SK-N-SH treated with all-trans-retinoic acid at 6 μM for 48 hours (cell line): Measurements from ENCODE around the gene CDC42EP1.

Experiments
- ATAC-seq: fragments of 200-7000 bp; cut with Tn5 transposase; 3 replicates; pipeline ENCODE4 v1.9.1; 2020; ENCODE audit warnings: mild to moderate bottlenecking, moderate library complexity
- ARNTL ChIP-seq: fragments of 450-650 bp; formaldehyde crosslinking; IDR thresholded peaks from 2 replicates; pipeline ENCODE4 v1.5.0; 2020; ENCODE audit warnings: low read depth, mild to moderate bottlenecking, moderate library complexity, borderline replicate concordance
- BACH2 ChIP-seq: fragments of 250-450 bp; sonication (Bioruptor Pico); IDR thresholded peaks from 2 replicates; pipeline ENCODE4 v1.9.0; 2021; ENCODE audit warnings: mild to moderate bottlenecking, borderline replicate concordance
- CREB5 ChIP-seq: fragments of 250-450 bp; sonication (Bioruptor Pico); IDR thresholded peaks from 2 replicates; pipeline ENCODE4 v1.5.1; 2020; ENCODE audit warnings: low read depth, mild to moderate bottlenecking, moderate library complexity
- CSDC2 ChIP-seq: fragments of 250-450 bp; sonication (Bioruptor Pico); IDR thresholded peaks from 2 replicates; pipeline ENCODE4 v1.5.0; 2020; ENCODE audit warnings: mild to moderate bottlenecking, moderate library complexity
- ESRRG ChIP-seq: fragments of 250-450 bp; sonication (Bioruptor Pico); IDR thresholded peaks from 2 replicates; pipeline ENCODE4 v1.6.1; 2021; ENCODE audit warnings: mild to moderate bottlenecking
- GLIS3 ChIP-seq: fragments of 250-450 bp; sonication (Bioruptor Pico); IDR thresholded peaks from 2 replicates; pipeline ENCODE4 v1.5.0; 2020; ENCODE audit warnings: mild to moderate bottlenecking, moderate library complexity
- ISL1 ChIP-seq: fragments of 250-450 bp; sonication (Bioruptor Pico); IDR thresholded peaks from 2 replicates; pipeline ENCODE4 v2.1.2; 2022; ENCODE audit warnings: mild to moderate bottlenecking, moderate library complexity
- OSR1 ChIP-seq: fragments of 250-450 bp; sonication (Bioruptor Pico); IDR thresholded peaks from 2 replicates; pipeline ENCODE4 v1.8.0; 2022; ENCODE audit warnings: moderate library complexity, mild to moderate bottlenecking, inconsistent platforms
- PATZ1 ChIP-seq: fragments of 250-450 bp; sonication (Bioruptor Pico); IDR thresholded peaks from 2 replicates; pipeline ENCODE4 v1.8.0; 2020; ENCODE audit warnings: mild to moderate bottlenecking, moderate library complexity, borderline replicate concordance
- POU6F1 ChIP-seq: fragments of 250-450 bp; sonication (Bioruptor Pico); IDR thresholded peaks from 2 replicates; pipeline ENCODE4 v1.8.0; 2021; ENCODE audit warnings: low read depth, mild to moderate bottlenecking, moderate library complexity, borderline replicate concordance
- PPARA ChIP-seq: fragments of 250-450 bp; sonication (Bioruptor Pico); IDR thresholded peaks from 2 replicates; pipeline ENCODE4 v1.5.0; 2020; ENCODE audit warnings: mild to moderate bottlenecking, borderline replicate concordance
- RARB ChIP-seq: fragments of 250-450 bp; sonication (Bioruptor Pico); IDR thresholded peaks from 2 replicates; pipeline ENCODE4 v1.8.0; 2021; ENCODE audit warnings: mild to moderate bottlenecking, moderate library complexity
- SNAI2 ChIP-seq: fragments of 250-450 bp; sonication (Bioruptor Pico); IDR thresholded peaks from 2 replicates; pipeline ENCODE4 v1.5.0; 2020; ENCODE audit warnings: mild to moderate bottlenecking, moderate library complexity
- TCF4 ChIP-seq: fragments of 250-450 bp; sonication (Bioruptor Pico); IDR thresholded peaks from 2 replicates; pipeline ENCODE4 v1.8.0; 2021; ENCODE audit warnings: mild to moderate bottlenecking, moderate library complexity, borderline replicate concordance
- TOX ChIP-seq: fragments of 250-450 bp; sonication (Bioruptor Pico); IDR thresholded peaks from 2 replicates; pipeline ENCODE4 v1.8.0; 2021; ENCODE audit warnings: mild to moderate bottlenecking, moderate library complexity, borderline replicate concordance
- TSHZ2 ChIP-seq: fragments of 250-450 bp; sonication (Bioruptor Pico); IDR thresholded peaks from 2 replicates; pipeline ENCODE4 v1.5.0; 2020; ENCODE audit warnings: mild to moderate bottlenecking, moderate library complexity
- ZC3H10 ChIP-seq: fragments of 250-450 bp; sonication (Bioruptor Pico); IDR thresholded peaks from 2 replicates; pipeline ENCODE4 v1.5.1; 2021; ENCODE audit warnings: mild to moderate bottlenecking, moderate library complexity
- ZFP3 ChIP-seq: fragments of 250-450 bp; sonication (Bioruptor Pico); IDR thresholded peaks from 2 replicates; pipeline ENCODE4 v1.5.0; 2020; ENCODE audit warnings: mild to moderate bottlenecking, moderate library complexity
- ZFP30 ChIP-seq: fragments of 450-650 bp; formaldehyde crosslinking; IDR thresholded peaks from 2 replicates; pipeline ENCODE4 v1.5.0; 2022; ENCODE audit warnings: mild to moderate bottlenecking, moderate library complexity
- ZNF565 ChIP-seq: fragments of 450-650 bp; formaldehyde crosslinking; conservative IDR thresholded peaks from 2 replicates; pipeline ENCODE4 v1.5.0; 2020; ENCODE audit warnings: low read depth, mild to moderate bottlenecking, moderate library complexity
- ZNF70 ChIP-seq: fragments of 450-650 bp; formaldehyde crosslinking; IDR thresholded peaks from 2 replicates; pipeline ENCODE4 v1.5.0; 2020; ENCODE audit warnings: mild to moderate bottlenecking, moderate library complexity
- ZNF8 ChIP-seq: fragments of 450-650 bp; formaldehyde crosslinking; IDR thresholded peaks from 2 replicates; pipeline ENCODE4 v1.5.0; 2020; ENCODE audit warnings: mild to moderate bottlenecking, moderate library complexity

Gene CDC42EP1

GRCh38 chr22:37594237-37594636 is 34.0 kb downstream of the CDC42EP1 start:
- ATAC-seq = no peak
- TF ChIP-seq CSDC2 (no peak), ARNTL (no peak)

GRCh38 chr22:37599153-37599552 is 38.9 kb downstream of the CDC42EP1 start:
- TF ChIP-seq ARNTL (no peak), TCF4 (CRISPR knock-in tag) (no peak), ZNF565 (CRISPR knock-in tag) (no peak), ZFP30 (CRISPR knock-in tag) (no peak), BACH2 (CRISPR knock-in tag) (no peak), RARB (CRISPR knock-in tag) (no peak), GLIS3 (CRISPR knock-in tag) (no peak), PATZ1 (no peak), ZNF70 (no peak), ISL1 (no peak), ZC3H10 (CRISPR knock-in tag) (no peak), CSDC2 (no peak), CREB5 (no peak), OSR1 (CRISPR knock-in tag) (no peak)
- no peak for ATAC-seq

- ATAC-seq = no peak
- TF ChIP-seq CSDC2 (no peak), SNAI2 (no peak), ARNTL (no peak), ZFP30 (CRISPR knock-in tag) (no peak), CREB5 (no peak), ISL1 (no peak), TOX (CRISPR knock-in tag) (no peak), BACH2 (CRISPR knock-in tag) (no peak), ZNF565 (CRISPR knock-in tag) (no peak), PPARA (CRISPR knock-in tag) (no peak), POU6F1 (CRISPR knock-in tag) (no peak), RARB (CRISPR knock-in tag) (no peak), ZC3H10 (CRISPR knock-in tag) (no peak), ZNF70 (no peak), ESRRG (CRISPR knock-in tag) (no peak)
Observed at GRCh38 chr22:37601203-37601539, 40.9 kb downstream of the CDC42EP1 start.

- ATAC-seq = peak; percentile 71
- TF ChIP-seq PPARA (CRISPR knock-in tag) (no peak), ZFP3 (CRISPR knock-in tag) (no peak), ISL1 (no peak), BACH2 (CRISPR knock-in tag) (no peak), TSHZ2 (CRISPR knock-in tag) (no peak), ARNTL (no peak), RARB (CRISPR knock-in tag) (no peak), ZNF565 (CRISPR knock-in tag) (no peak), ZNF70 (no peak), ZNF8 (no peak), CREB5 (no peak), TCF4 (CRISPR knock-in tag) (no peak), ESRRG (CRISPR knock-in tag) (no peak), OSR1 (CRISPR knock-in tag) (no peak), SNAI2 (no peak), POU6F1 (CRISPR knock-in tag) (no peak)
Observed at GRCh38 chr22:37601540-37602442, 41.5 kb downstream of the CDC42EP1 start.
